B cell (primary cell): ENCODE measurements around the gene TBC1D12. TPM values are rescaled to one million over a fixed set of nuclear protein-coding genes. Genes with fewer than 3 reads are reported as not detected.

ENCODE experiments used
- ATAC-seq: fragments of 200-7000 bp; cut with Tn5 transposase; one replicate; pipeline ENCODE4 v1.10.0; 2021; ENCODE audit warnings: low read depth, mild to moderate bottlenecking, moderate number of reproducible peaks, moderate library complexity
- CTCF ChIA-PET: fragments of 350-600 bp; sonication (Branson Sonifier 250); formaldehyde crosslinking; loops from one replicate; lab custom pipeline; 2021; ENCODE audit warnings: antibody characterized with exemption, inconsistent platforms; lab: Charles Lee
- POLR2A ChIA-PET: fragments of 350-600 bp; sonication (Branson Sonifier 250); formaldehyde crosslinking; loops from one replicate; lab custom pipeline; 2021; ENCODE audit warnings: antibody characterized with exemption; lab: Charles Lee
- DNase-seq: peaks from one replicate; pipeline ENCODE4 v3.0.0; 2013
- H2AFZ ChIP-seq: 2 replicates; pipeline ENCODE4 v1.6.1; 2012; ENCODE audit warnings: mild to moderate bottlenecking, low read depth, low read length; ENCODE audit not compliant: insufficient read depth, poor library complexity, severe bottlenecking
- H3K27ac ChIP-seq, 2 donors: 1 replicate in 1 of 2; 2 replicates in 1 of 2; pipeline ENCODE4 v1.5.1; 2012 to 2013; ENCODE audit warnings: low read length in 2 of 2, mild to moderate bottlenecking in 2 of 2, moderate library complexity in 1 of 2
- H3K27me3 ChIP-seq, 4 experiments: fragments of 200-600 bp in 1 of 4; sonication (generic) in 1 of 4; replicated peaks in 1 of 4; 1 replicate in 2 of 4; 2 replicates in 2 of 4; pipeline versions ENCODE4 v1.6.1 to v1.7.0; 2013 to 2016; ENCODE audit warnings: low read length in 3 of 4, mild to moderate bottlenecking in 2 of 4, mixed read lengths in 1 of 4, moderate library complexity in 1 of 4; ENCODE audit not compliant: insufficient read depth in 4 of 4, control insufficient read depth in 3 of 4; ENCODE audit errors: control extremely low read depth in 1 of 4
- H3K36me3 ChIP-seq, 2 experiments: replicated peaks in 1 of 2; 1 replicate in 1 of 2; 2 replicates in 1 of 2; pipeline versions ENCODE4 v1.6.1 to v1.7.1; 2013; ENCODE audit warnings: low read length in 1 of 2; ENCODE audit not compliant: insufficient read depth in 2 of 2, control insufficient read depth in 1 of 2; ENCODE audit errors: control extremely low read depth in 1 of 2, extremely low read depth in 1 of 2
- H3K4me1 ChIP-seq, 2 donors: fragments of 200-600 bp in 1 of 2; sonication (generic) in 1 of 2; 1 replicate in 1 of 2; 2 replicates in 1 of 2; pipeline versions ENCODE4 v1.5.1 to v1.6.1; 2013 to 2017; ENCODE audit warnings: low read length in 2 of 2; ENCODE audit not compliant: control insufficient read depth in 2 of 2, insufficient read depth in 2 of 2
- H3K4me2 ChIP-seq: replicated peaks from 2 replicates; pipeline ENCODE3; 2012; ENCODE audit warnings: mild to moderate bottlenecking, low read depth, low read length; ENCODE audit not compliant: poor library complexity, severe bottlenecking
- H3K4me3 ChIP-seq, 5 experiments: fragments of 200-600 bp in 1 of 5; sonication (generic) in 1 of 5; 1 replicate in 3 of 5; 2 replicates in 2 of 5; pipeline versions ENCODE4 v1.5.1 to v1.7.0; 2011 to 2016; ENCODE audit warnings: low read length in 4 of 5, mild to moderate bottlenecking in 4 of 5, low read depth in 2 of 5, control low read depth in 1 of 5, moderate library complexity in 1 of 5; ENCODE audit not compliant: insufficient read depth in 1 of 5; ENCODE audit errors: control extremely low read depth in 1 of 5, extremely low read depth in 1 of 5
- H3K79me2 ChIP-seq: fragments of 200-600 bp; sonication (generic); one replicate; pipeline ENCODE4 v1.6.0; 2016; ENCODE audit warnings: low read length; ENCODE audit not compliant: control insufficient read depth, insufficient read depth
- H3K9ac ChIP-seq: fragments of 200-600 bp; sonication (generic); 2 replicates; pipeline ENCODE4 v1.6.1; 2017; ENCODE audit warnings: mild to moderate bottlenecking, low read length, moderate library complexity
- H3K9me3 ChIP-seq, 3 donors: one replicate each; pipeline versions ENCODE4 v1.6.1 to v1.7.1; 2013; ENCODE audit warnings: low read length in 2 of 3; ENCODE audit not compliant: control insufficient read depth in 2 of 3, insufficient read depth in 1 of 3; ENCODE audit errors: control extremely low read depth in 1 of 3
- H4K20me1 ChIP-seq: 2 replicates; pipeline ENCODE4 v1.6.0; 2012; ENCODE audit warnings: mild to moderate bottlenecking, low read length; ENCODE audit not compliant: insufficient read depth, control insufficient read depth, poor library complexity, severe bottlenecking
- H3K27ac Mint-ChIP-seq: one replicate; pipeline ENCODE4 v1.8.0; 2021; ENCODE audit warnings: mixed read lengths
- H3K27me3 Mint-ChIP-seq: one replicate; pipeline ENCODE4 v1.8.0; 2021; ENCODE audit warnings: mixed read lengths
- H3K4me1 Mint-ChIP-seq: one replicate; pipeline ENCODE4 v1.8.0; 2021; ENCODE audit warnings: mixed read lengths
- H3K4me3 Mint-ChIP-seq: one replicate; pipeline ENCODE4 v1.8.0; 2021; ENCODE audit warnings: mixed read lengths
- H3K9me3 Mint-ChIP-seq: one replicate; pipeline ENCODE4 v1.8.0; 2022; ENCODE audit warnings: mixed read lengths; ENCODE audit not compliant: insufficient read depth
- EZH2 ChIP-seq: IDR thresholded peaks from 2 replicates; pipeline ENCODE4 v1.6.1; 2012; ENCODE audit warnings: borderline replicate concordance, low read depth, mild to moderate bottlenecking, moderate library complexity, low read length; ENCODE audit not compliant: insufficient read depth, poor library complexity, severe bottlenecking
- whole genome bisulfite sequencing: methylation state at CpG from one replicate; pipeline ENCODE4 v1.1.5; 2013; ENCODE audit warnings: missing lambda C conversion rate; ENCODE audit not compliant: insufficient coverage; 5-methylcytosine and 5-hydroxymethylcytosine counted together
- intact Hi-C: fragments of 100-400 bp; cut with micrococcal nuclease; formaldehyde crosslinking; loops from one replicate; pipeline ENCODE4 v1.10.0; 2022
- polyA plus RNA-seq: library from polyadenylated mRNA; depleted of rRNA; stranded (reverse); fragments of >200 nt; gene quantifications from 2 replicates; pipeline ENCODE4 v1.2.3, GENCODE V29; 2012
- total RNA-seq, 2 donors: library from RNA; stranded (reverse); fragments of 120-200 nt in 1 of 2; gene quantifications; 1 replicate in 1 of 2; 2 replicates in 1 of 2; pipeline versions ENCODE4 v1.2.3 to v1.2.4, GENCODE V29; 2013 to 2022
- TF ChIP-seq, protein P1 (sequence below): fragments of 200-600 bp; IDR thresholded peaks from one replicate; pipeline ENCODE4 v1.8.0; 2022; ENCODE audit warnings: antibody characterized with exemption, mild to moderate bottlenecking

Gene TBC1D12
- total and polyA plus RNA-seq, 2 donors (not counting 1 experiment from before 2014, with no cell fraction given), result 3.1 to 9.3 TPM

DNA sequence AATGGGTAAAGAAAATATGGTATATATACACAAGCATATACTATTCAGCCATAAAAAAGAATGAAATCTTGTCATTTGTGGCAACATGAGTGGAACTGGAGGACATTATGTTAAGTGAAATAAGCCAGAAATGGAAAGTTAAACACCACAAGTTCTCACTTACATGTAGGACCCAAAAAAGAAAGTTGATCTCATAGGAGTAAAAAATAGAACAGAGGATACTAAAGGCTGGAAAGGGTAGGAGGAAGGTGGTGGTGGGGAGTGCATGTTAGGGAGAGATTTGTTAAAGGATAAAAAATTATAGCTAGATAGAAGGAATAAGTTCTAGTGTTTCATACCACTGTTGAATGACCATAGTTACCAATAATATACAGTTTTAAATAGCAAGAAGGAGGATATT is 48.4 kb downstream of the TBC1D12 start:
- H4K20me1 ChIP-seq, result no peaks in the 10 kb centered on the region
- no peak overlapping the region for H3K4me3 ChIP-seq
- no peaks in the 10 kb centered on the region for H3K4me1 Mint-ChIP-seq
- no peaks in the 10 kb centered on the region for H3K36me3 ChIP-seq
- no peak overlapping the region for H3K27ac Mint-ChIP-seq
- CTCF ChIA-PET, result no interaction called here
- no peaks in the 10 kb centered on the region for H3K79me2 ChIP-seq
- ATAC-seq, result no peak
- no peak for DNase-seq
- no peaks in the 10 kb centered on the region for H3K27me3 ChIP-seq
- no peak overlapping the region for H3K4me2 ChIP-seq
- no peak overlapping the region for H3K27ac ChIP-seq
- H3K27me3 Mint-ChIP-seq, result no peaks in the 10 kb centered on the region
- intact Hi-C loops, result no loop called here
- H3K9me3 Mint-ChIP-seq, result peaks cover 10% of the 10 kb centered on the region
- TF ChIP-seq, protein P1, sequence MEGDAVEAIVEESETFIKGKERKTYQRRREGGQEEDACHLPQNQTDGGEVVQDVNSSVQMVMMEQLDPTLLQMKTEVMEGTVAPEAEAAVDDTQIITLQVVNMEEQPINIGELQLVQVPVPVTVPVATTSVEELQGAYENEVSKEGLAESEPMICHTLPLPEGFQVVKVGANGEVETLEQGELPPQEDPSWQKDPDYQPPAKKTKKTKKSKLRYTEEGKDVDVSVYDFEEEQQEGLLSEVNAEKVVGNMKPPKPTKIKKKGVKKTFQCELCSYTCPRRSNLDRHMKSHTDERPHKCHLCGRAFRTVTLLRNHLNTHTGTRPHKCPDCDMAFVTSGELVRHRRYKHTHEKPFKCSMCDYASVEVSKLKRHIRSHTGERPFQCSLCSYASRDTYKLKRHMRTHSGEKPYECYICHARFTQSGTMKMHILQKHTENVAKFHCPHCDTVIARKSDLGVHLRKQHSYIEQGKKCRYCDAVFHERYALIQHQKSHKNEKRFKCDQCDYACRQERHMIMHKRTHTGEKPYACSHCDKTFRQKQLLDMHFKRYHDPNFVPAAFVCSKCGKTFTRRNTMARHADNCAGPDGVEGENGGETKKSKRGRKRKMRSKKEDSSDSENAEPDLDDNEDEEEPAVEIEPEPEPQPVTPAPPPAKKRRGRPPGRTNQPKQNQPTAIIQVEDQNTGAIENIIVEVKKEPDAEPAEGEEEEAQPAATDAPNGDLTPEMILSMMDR, result no peak
- TF ChIP-seq EZH2, result no peak
- H3K4me3 Mint-ChIP-seq, result no peak overlapping the region
- no peak overlapping the region for H2AFZ ChIP-seq
- peaks cover 0 to 11% (median 6%) of the 10 kb centered on the region in 3 donors for H3K9me3 ChIP-seq
- H3K9ac ChIP-seq, result no peak overlapping the region
- no peaks in the 10 kb centered on the region for H3K4me1 ChIP-seq
- POLR2A ChIA-PET, result no interaction called here

DNA sequence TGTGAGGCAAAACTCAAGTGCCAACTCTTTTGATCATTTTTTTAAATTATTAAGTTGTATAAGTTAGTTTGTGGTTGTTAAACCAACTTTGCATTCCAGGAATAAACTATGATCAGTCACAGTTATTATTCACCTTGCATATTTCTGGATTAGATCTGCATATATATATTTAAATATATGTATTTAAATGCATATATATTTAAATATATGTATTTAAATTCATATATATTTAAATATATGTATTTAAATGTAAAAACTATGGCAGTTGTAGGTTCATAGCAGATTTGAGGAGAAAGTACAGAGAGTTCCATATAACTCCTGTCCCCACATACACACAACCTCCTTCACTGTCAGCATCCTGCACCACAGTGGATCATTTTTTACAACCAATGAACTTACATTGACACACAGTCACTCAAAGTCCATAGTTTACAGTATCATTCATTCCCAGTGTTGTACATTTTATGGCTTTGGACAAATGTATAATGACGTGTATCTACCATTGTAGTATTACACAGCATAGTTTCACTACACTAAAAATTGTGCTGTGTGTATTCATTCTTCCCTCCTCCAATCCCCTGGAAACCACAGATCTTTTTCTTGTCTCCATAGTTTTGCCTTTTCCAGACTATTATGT is 49.7 kb downstream of the TBC1D12 start:
- intact Hi-C loops, result no loop called here
- Mint-ChIP-seq H3K27me3 (no peaks in the 10 kb centered on the region), H3K4me3 (no peak overlapping the region), H3K9me3 (peaks cover 10% of the 10 kb centered on the region), H3K4me1 (no peaks in the 10 kb centered on the region), H3K27ac (no peak overlapping the region)
- H3K79me2 ChIP-seq, result no peaks in the 10 kb centered on the region
- H3K9me3 ChIP-seq, result peaks cover 0 to 13% (median 4%) of the 10 kb centered on the region in 3 donors
- H4K20me1 ChIP-seq, result no peaks in the 10 kb centered on the region
- H3K36me3 ChIP-seq, result no peaks in the 10 kb centered on the region
- ATAC-seq (no peak), DNase-seq (no peak)
- no CpG with 5 or more reads among the region's 1 CpG for WGBS
- H3K4me1 ChIP-seq, result no peaks in the 10 kb centered on the region
- no peaks in the 10 kb centered on the region for H3K27me3 ChIP-seq
- H3K27ac ChIP-seq, result no peak overlapping the region
- H3K4me3 ChIP-seq, result no peak overlapping the region
- ChIA-PET POLR2A (no interaction called here), CTCF (interaction anchor here (1.3 kb wide), 1 partner anchor 8 kb away, joined by 3 read pairs; no protein-coding TSS in a partner anchor)
- H3K9ac ChIP-seq, result no peak overlapping the region
- TF ChIP-seq, protein P1, result no peak
- no peak for TF ChIP-seq EZH2
- H3K4me2 ChIP-seq, result no peak overlapping the region
- no peak overlapping the region for H2AFZ ChIP-seq
